Karpas-422 (cell line): ENCODE data around the gene PGBD4. TPM values are rescaled to one million over a fixed set of nuclear protein-coding genes. Genes with fewer than 3 reads are reported as not detected.

Source experiments
- DNase-seq: peaks from one replicate; pipeline ENCODE4 v3.0.0-alpha.2; 2015
- H2AFZ ChIP-seq: fragments of 200-600 bp; sonication (generic); 2 replicates; pipeline ENCODE4 v1.6.1; 2014; ENCODE audit warnings: antibody characterized with exemption, low read length, mixed read lengths
- H3K27ac ChIP-seq: fragments of 200-600 bp; sonication (generic); 2 replicates; pipeline ENCODE4 v1.5.1; 2014; ENCODE audit warnings: mild to moderate bottlenecking, low read length, moderate library complexity
- H3K27me3 ChIP-seq: fragments of 200-600 bp; sonication (generic); 2 replicates; pipeline ENCODE4 v1.6.1; 2014; ENCODE audit warnings: low read length, mixed read lengths
- H3K36me3 ChIP-seq: fragments of 200-600 bp; sonication (generic); 2 replicates; pipeline ENCODE4 v1.6.1; 2014; ENCODE audit warnings: low read length, mixed read lengths; ENCODE audit not compliant: insufficient read depth
- H3K4me1 ChIP-seq: fragments of 200-600 bp; sonication (generic); 2 replicates; pipeline ENCODE4 v1.6.1; 2014; ENCODE audit warnings: mild to moderate bottlenecking, low read length, mixed read lengths
- H3K4me2 ChIP-seq: fragments of 200-600 bp; sonication (generic); 2 replicates; pipeline ENCODE4 v1.6.1; 2014; ENCODE audit warnings: low read length, low read depth, mild to moderate bottlenecking; ENCODE audit not compliant: poor library complexity, severe bottlenecking
- H3K4me3 ChIP-seq: fragments of 200-600 bp; sonication (generic); 2 replicates; pipeline ENCODE4 v1.5.1; 2014; ENCODE audit warnings: mild to moderate bottlenecking, antibody characterized with exemption, low read length, mixed read lengths
- H3K79me2 ChIP-seq: fragments of 200-600 bp; sonication (generic); 2 replicates; pipeline ENCODE4 v1.6.1; 2014; ENCODE audit warnings: mild to moderate bottlenecking, low read length, mixed read lengths
- H3K9ac ChIP-seq: fragments of 200-600 bp; sonication (generic); 2 replicates; pipeline ENCODE4 v1.6.0; 2014; ENCODE audit warnings: low read length
- H3K9me2 ChIP-seq: fragments of 200-600 bp; sonication (generic), shearing (Covaris generic); replicated peaks from 2 replicates; pipeline ENCODE4 v1.6.0; 2014; ENCODE audit warnings: mild to moderate bottlenecking, low read length, moderate library complexity; ENCODE audit not compliant: insufficient read depth
- H3K9me3 ChIP-seq: fragments of 300-700, 200-600 bp; sonication (generic); 2 replicates; pipeline ENCODE4 v1.6.1; 2014; ENCODE audit warnings: low read length, mixed read lengths
- H4K20me1 ChIP-seq: fragments of 200-600 bp; sonication (generic); 2 replicates; pipeline ENCODE4 v1.6.1; 2014; ENCODE audit warnings: mild to moderate bottlenecking, antibody characterized with exemption, low read length, low read depth; ENCODE audit not compliant: insufficient read depth
- total RNA-seq: library from RNA; depleted of rRNA; stranded (reverse); fragments of >200 nt; shearing (Covaris generic); gene quantifications from 2 replicates; pipeline ENCODE4 v1.2.3, GENCODE V29; 2014; ENCODE audit warnings: low replicate concordance; rRNA removed

PGBD4 gene
- total RNA-seq, 1 experiment from 2014 or later, result 6.4 TPM

DNA sequence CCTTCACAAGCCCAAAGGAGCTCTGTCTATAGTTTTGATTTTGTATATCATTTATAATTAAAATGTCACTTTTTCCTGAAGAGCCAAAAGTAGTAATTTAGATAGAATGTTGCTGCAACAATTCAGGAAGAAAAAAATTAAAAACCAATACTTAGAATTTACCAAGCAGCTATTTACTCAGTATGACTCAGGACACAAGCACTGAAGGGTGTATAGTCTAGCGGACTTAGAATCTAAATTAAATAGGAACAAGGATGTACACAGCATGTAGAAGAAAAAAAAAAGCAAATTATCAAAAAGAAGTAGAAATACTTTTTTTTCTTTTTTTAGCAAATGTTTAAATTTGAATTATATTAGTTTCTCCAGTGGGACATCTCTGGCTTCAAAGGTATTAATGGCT, 31.6 kb downstream of the PGBD4 start:
- Histone ChIP-seq H3K36me3 (no peaks in the 10 kb centered on the region), H3K9ac (no peak overlapping the region), H3K4me2 (no peak overlapping the region), H2AFZ (no peak overlapping the region), H4K20me1 (no peaks in the 10 kb centered on the region), H3K4me3 (no peak overlapping the region), H3K9me2 (no peaks in the 10 kb centered on the region), H3K27ac (no peak overlapping the region), H3K4me1 (peaks cover 5% of the 10 kb centered on the region; the same call in 1 of the 2 replicates), H3K79me2 (no peaks in the 10 kb centered on the region), H3K27me3 (no peaks in the 10 kb centered on the region), H3K9me3 (no peaks in the 10 kb centered on the region)
- DNase-seq, result no peak

DNA sequence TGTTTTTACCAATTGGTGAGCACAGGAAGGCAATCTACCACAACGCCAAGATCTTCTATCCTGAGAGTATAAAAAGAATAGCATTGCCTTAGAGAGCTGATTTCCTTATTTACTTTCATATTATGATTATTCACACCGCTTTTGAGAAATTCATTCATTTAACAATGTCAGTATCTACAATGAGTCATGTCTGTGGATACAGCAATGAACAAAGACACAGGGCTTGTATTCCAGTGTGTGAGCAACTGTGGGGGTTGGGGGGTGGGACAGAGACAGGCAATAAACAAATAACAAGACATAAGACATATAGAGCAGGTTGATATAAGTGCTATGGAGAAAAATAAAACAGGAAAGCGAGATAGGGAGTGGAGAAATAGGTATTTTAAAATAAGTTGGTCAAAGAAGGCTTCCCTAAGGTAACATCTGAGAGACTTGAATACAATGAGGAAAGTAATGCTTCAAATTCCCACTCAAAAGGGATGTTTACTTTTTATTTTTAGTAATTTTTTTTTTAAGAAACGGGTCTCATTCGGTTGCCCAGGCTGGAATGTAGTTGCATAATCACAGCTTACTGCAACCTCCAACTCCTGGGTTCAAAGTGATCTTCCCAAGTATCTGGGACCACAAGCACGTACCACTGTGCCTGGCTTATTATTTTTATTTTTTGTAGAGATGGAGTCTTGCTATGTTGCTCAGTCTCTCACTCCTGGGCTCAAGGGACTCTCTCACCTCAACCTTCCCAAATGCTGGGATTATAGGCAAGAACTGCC, 45.7 kb downstream of the PGBD4 start:
- H3K79me2 ChIP-seq, result no peaks in the 10 kb centered on the region
- no peak overlapping the region for H3K4me3 ChIP-seq
- no peak overlapping the region for H3K9ac ChIP-seq
- no peaks in the 10 kb centered on the region for H3K4me1 ChIP-seq
- H3K27ac ChIP-seq, result no peak overlapping the region
- no peak overlapping the region for H2AFZ ChIP-seq
- no peaks in the 10 kb centered on the region for H3K9me3 ChIP-seq
- H3K36me3 ChIP-seq, result peaks cover 23% of the 10 kb centered on the region; the same call in 1 of the 2 replicates
- DNase-seq, result no peak
- H3K9me2 ChIP-seq, result no peaks in the 10 kb centered on the region
- H3K27me3 ChIP-seq, result no peaks in the 10 kb centered on the region
- H3K4me2 ChIP-seq, result no peak overlapping the region
- H4K20me1 ChIP-seq, result no peaks in the 10 kb centered on the region

DNA sequence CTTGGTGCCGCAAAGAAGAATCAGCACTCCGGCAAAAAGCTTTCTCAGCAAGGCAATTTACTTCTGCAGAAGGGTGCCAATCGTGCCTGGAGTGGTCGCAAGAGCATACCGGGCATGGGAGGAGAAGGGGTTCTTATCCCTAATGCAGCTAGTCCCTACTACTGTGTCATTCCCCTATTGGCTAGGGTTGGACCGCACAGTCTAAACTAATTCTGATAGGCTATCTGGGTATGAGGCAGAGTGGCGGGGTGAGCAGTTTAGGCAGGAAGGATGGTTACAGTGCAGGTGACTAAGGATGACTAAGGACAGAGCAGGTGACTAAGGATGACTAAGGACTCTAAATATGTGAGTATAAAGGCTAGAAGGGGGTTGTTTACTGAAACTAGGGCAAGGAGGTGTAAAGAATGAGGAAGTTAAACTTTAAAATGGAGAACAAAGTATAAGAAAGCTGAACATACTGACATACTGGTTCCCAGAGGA, 52.9 kb downstream of the PGBD4 start:
- no peak overlapping the region for H3K4me2 ChIP-seq
- no peaks in the 10 kb centered on the region for H4K20me1 ChIP-seq
- peaks cover 5% of the 10 kb centered on the region for H3K79me2 ChIP-seq
- H3K4me1 ChIP-seq, result no peaks in the 10 kb centered on the region
- no peak overlapping the region for H2AFZ ChIP-seq
- H3K27me3 ChIP-seq, result no peaks in the 10 kb centered on the region
- no peaks in the 10 kb centered on the region for H3K9me2 ChIP-seq
- DNase-seq, result no peak
- no peak overlapping the region for H3K27ac ChIP-seq
- no peak overlapping the region for H3K9ac ChIP-seq
- no peak overlapping the region for H3K4me3 ChIP-seq
- peaks cover 56% of the 10 kb centered on the region for H3K36me3 ChIP-seq
- peaks cover 26% of the 10 kb centered on the region for H3K9me3 ChIP-seq

DNA sequence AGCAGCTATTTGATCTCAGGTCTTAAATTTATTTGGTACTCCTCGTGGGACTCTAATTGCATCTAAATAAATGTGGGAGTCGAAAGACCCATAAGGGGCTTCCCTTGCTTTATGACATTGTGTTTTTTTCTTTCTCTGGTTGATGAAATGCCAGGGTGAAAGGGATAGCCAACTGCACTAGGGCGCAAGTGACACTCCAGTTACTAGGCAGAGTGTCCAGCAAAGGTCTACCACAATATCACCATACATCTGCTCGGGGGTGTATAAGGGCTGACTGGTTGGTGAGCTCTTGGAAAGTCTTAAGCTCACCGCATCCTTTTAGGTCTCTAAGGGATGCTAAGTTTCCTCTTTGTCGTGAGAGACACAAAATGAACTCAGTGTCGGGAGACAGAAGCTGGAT, 54.0 kb downstream of the PGBD4 start:
- Histone ChIP-seq H3K79me2 (peaks cover 6% of the 10 kb centered on the region), H3K9me2 (no peaks in the 10 kb centered on the region), H3K36me3 (peaks cover 58% of the 10 kb centered on the region), H3K4me1 (no peaks in the 10 kb centered on the region), H3K9me3 (peaks cover 29% of the 10 kb centered on the region), H3K4me3 (no peak overlapping the region), H2AFZ (no peak overlapping the region), H4K20me1 (no peaks in the 10 kb centered on the region), H3K9ac (no peak overlapping the region), H3K27me3 (no peaks in the 10 kb centered on the region), H3K27ac (no peak overlapping the region), H3K4me2 (no peak overlapping the region)
- no peak for DNase-seq

Other genes starting within 250 kb of the PGBD4 start
- gene CHRM5, start 133.6 kb upstream of the PGBD4 start, total RNA-seq, result not detected in 2 replicates
- gene AVEN, start 62.9 kb upstream of the PGBD4 start, total RNA-seq, result 4.6 and 11.1 TPM in 2 replicates
- gene EMC7, start 221 bp upstream of the PGBD4 start, total RNA-seq, result 33.4 and 42.6 TPM in 2 replicates
- 29.0 and 61.3 TPM in 2 replicates for gene KATNBL1, start 108.0 kb downstream of the PGBD4 start, total RNA-seq
- gene EMC4, start 122.9 kb downstream of the PGBD4 start, total RNA-seq, result 94.0 and 217 TPM in 2 replicates
- 1.3 and 1.6 TPM in 2 replicates for gene SLC12A6, start 235.7 kb downstream of the PGBD4 start, total RNA-seq
- 148 and 448 TPM in 2 replicates for gene NOP10, start 241.1 kb downstream of the PGBD4 start, total RNA-seq
- not detected in 2 replicates for gene NUTM1, start 241.2 kb downstream of the PGBD4 start, total RNA-seq